GM19328 (cell line): ENCODE results near the gene NFATC4.
"Not testable (repeated sequence)": the region's sequence is repeated elsewhere in the genome, so short reads cannot be mapped to it uniquely, and the experiment has no call there.

Source experiments
- ATAC-seq: cut with Tn5 transposase; IDR thresholded peaks from one replicate; pipeline ENCODE4 v1.9.1; 2021; ENCODE audit warnings: mild to moderate bottlenecking, moderate library complexity; ENCODE audit not compliant: unreplicated experiment

The NFATC4 gene

GRCh38 chr14:24387009-24387345 lies 19.0 kb downstream of the NFATC4 start:
- no peak for ATAC-seq

- not testable (repeated sequence) for ATAC-seq
Measured at GRCh38 chr14:24387579-24387978, 19.6 kb downstream of the NFATC4 start.

DNA sequence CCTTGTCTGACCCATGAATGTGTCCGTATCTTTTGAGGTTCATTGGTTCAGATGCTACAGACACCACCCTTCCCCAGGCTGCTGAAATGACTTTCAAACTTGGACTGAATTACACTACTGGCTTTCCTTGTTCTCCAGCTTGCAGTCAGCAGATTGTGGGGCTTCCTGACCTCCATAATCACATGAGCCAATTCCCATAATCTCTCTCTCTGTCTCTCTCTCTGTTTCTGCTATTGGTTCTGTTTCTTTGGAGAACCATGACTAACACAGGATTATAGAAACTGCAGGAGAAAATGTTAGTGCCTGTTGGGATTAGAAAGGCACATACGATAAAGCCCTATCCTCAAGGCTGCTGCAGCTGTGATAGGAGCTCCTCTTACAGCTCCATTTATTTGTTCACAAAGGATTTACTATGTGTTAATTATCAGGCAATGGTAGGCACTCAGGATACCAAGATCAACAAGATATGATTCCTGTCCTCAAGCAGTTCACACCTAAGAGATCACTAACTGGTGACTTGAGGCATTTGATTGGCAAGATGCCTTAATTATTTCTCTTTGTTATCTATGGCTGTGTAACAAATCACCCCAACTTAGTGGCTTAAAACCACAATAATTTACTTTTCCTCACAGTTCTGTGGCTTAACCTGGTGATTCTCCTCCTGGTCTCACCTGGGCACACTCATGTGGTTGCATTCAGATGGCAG lies 20.6 kb downstream of the NFATC4 start:
- no peak for ATAC-seq

DNA sequence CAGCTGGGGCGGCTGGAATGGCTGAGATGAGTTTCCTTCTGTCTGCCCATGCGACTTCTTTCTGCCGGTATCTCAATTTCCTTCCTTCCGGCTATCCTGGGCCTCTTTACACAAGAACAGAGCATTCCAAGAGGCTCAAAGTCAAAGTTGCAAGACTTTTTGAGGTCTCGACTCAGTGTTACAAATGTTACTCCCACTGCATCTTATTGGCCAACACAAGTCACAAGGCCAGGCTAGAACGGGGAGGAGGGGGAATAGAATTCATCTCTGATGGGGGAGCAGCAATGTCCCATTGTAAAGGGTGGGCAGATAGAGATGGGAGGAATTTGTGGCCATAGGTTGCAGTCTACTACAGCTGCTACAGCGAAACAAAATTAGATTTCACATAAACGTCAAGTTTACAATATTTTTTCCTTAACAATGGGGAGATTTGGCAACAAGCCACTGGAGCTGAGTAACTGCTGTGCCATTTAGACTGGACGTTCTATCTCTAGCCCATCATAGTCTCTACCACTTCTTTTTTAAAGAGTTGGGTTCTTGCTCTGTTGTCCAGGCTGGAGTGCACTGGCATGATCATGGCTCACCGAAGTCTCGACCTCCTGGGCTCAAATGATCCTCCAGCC lies 21.4 kb downstream of the NFATC4 start:
- no peak for ATAC-seq

DNA sequence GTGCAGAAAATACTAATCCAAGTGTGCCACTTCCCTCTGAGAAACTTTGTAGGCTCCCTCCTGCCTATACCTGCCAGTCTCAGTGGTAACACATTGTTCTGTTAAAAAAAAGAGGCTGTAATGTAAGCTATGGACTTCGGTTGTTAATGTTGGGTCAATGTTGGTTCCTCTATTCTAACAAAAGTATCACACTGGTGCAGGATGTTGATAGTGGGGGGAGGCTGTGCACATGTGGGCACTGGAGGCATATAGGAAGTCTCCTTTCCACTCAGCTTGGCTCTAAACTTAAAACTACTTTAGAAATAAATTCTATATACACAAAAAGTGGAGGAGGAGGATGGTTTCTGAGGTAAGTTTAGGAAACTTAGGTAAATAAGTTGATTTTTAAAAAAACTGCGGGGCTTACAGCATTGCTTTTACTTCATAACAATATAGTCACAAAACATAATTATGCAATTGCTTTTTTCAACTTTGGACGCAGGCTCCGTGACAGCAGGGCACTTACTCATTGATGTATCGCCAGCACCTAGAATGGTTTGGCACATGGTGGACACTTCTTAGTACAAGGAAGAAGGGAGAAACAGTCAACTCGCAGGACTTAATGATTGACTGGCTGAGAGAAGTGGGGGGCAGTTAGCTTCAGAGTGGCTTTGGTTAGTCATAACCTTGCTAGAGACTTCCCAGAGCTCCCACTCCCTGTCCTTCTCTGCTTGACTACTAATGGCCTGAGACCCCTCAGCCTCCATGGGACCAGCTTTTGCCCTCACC lies 22.9 kb downstream of the NFATC4 start:
- no peak for ATAC-seq

DNA sequence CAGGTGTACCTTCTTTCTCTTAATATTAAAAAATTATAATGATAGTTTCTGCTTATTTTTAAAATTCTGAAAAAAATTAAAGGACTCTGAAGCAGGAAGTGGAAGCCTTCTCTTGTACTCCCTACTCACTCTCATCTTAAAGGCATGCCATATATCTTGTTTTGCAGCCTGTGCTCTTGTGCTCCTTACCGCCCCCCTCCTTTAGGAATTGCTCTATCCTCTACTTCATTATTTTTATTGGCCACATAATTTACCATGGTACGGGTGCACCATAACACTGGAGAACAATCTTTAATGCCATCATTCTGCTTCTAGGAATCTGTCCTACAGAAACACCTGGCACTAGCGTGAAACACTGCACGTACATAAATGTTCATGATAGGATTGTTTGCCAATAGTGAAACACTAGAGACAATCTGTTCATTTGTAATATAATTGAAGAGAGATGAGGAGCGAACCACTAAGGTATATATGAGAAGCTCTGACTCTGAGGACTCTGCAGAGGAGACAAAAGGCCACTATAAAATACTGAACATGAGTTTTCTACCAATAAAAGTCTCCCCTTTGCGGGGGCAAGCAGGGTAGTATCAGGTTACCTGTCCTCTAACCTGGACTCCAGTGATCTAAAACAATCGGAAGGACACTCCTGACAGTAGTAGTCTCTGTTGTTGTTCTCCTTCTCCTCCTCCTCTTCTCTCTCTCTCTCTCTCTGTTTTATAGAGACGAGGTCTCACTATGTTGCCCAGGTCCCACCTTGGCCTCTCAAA lies 24.5 kb downstream of the NFATC4 start:
- ATAC-seq: no peak

- ATAC-seq: no peak
Measured at GRCh38 chr14:24394275-24394674, 26.3 kb downstream of the NFATC4 start.

DNA sequence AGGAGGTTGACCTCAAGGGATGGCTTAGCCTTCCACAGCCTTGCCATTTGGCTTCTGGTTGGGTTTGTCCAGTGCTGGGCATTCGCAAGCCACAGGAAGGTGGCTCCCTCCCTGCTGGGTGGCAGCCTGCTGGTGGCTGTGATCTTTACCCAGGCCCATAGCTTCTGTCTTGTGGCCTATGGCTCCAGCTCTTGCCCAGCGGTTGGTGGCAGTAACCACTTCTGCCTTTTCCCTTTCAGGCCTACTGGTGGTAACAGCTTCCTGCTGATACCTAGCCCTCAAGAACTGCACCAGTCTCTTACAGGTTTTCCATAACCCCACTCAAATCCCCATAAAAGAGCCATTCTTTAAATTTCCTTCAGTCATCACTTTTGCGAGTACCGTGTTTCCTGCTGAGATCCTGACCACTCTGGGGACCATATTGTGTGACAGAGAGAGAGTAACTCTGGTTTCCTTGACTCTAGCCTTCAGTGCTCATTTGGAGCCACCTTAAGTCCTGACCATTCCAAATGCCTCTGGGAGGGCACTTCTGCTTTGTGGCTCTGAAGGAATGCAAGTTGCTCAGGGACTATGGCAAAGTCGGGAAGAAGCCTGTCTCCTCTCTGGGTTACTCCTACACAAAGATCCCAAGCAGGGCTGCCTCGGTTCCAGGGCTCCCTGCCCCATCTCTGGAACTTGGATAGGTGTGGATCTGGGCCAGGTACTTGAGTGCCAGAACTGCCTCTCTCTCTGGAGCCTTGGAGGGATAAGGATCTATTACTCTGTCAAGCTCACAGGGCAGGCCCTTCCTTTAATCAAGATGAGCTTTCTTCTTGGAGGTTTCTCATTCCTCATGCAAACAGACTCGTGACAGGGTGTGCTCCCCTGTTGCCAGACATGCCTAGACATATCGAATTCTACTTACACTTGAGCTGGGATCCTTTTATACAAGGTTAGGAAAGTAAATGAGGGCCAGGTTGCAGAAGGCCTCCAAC lies 27.9 kb downstream of the NFATC4 start:
- ATAC-seq: no peak

GRCh38 chr14:24397639-24398292 lies 29.8 kb downstream of the NFATC4 start:
- ATAC-seq: no peak

DNA sequence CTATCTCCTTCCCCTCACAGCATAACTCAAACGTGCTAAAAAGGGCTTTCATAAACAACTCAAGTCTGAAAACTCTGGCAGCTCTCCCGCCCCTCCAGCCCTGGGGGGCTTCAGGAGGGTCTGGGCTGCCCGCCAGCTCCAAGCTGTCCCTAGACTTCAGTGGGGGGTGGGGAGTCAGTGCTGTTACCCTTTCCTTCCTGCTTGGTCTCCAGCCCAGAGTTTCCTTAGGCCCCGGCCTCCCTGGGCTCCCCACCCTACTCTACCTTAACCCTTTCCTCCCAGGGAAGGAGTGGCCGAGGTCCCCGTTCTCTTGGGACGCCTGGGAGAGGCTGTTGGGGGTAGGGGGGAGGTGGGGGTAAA lies 30.3 kb downstream of the NFATC4 start:
- no peak for ATAC-seq

GRCh38 chr14:24398653-24399446 lies 30.9 kb downstream of the NFATC4 start, which contains the start of gene NYNRIN:
Gene NYNRIN, plus strand, starts transcription at chr14:24399003. Its CDS starts 244 bp downstream, at chr14:24399247.
- no peak for ATAC-seq

- no peak for ATAC-seq
Measured at GRCh38 chr14:24399447-24399822, 31.5 kb downstream of the NFATC4 start.

DNA sequence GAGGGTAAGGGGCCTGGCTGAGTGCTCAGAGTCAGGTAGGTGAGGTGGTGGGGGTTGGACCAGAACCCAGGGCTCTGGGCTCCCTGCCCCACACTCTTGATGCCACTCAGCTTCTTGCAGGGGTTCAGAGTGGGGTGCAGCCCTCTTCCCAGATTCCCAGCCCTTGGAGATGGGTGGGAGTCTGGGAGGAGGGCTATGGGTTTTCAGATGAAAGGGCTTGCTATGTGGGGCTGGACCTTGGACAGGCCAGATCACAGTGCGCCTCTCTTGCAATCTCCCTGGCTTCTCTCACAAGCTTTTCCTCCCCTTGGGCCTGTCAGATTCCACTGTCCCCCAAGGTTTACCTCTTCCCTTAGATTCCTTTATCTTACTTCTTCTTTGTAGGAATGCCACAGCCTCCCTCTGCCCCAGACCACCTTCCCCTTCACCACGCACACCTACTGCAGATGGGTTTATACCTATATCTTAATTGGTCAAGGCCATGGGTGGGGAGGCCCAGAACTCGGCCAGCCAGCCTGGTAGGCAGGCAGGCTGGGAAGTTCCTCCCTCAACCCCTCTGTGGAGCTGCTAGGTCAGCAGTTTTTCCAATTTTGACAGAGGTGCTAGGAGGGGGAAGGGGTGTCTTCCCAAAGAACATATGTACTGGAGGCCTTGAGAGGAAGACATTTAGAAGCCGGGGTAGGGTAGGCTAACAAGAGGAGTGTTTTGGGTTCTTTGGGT lies 32.2 kb downstream of the NFATC4 start:
- no peak for ATAC-seq

GRCh38 chr14:24401810-24402702 lies 34.1 kb downstream of the NFATC4 start:
- ATAC-seq: no peak

- no peak for ATAC-seq
Measured at GRCh38 chr14:24403294-24403998, 35.5 kb downstream of the NFATC4 start.

- ATAC-seq: no peak
Measured at GRCh38 chr14:24404814-24405213, 36.8 kb downstream of the NFATC4 start.

GRCh38 chr14:24406416-24406815 lies 38.4 kb downstream of the NFATC4 start:
- no peak for ATAC-seq
